SK-N-MC (cell line): ENCODE measurements around the gene RANBP3.

Source experiments
- DNase-seq: peaks from one replicate; pipeline ENCODE4 v3.0.0-alpha.2; 2011; ENCODE audit warnings: low read depth, low spot score
- H3K27ac ChIP-seq: fragments of 200-600 bp; sonication (generic); 2 replicates; pipeline ENCODE4 v1.5.1; 2016; ENCODE audit warnings: mixed run types
- H3K36me3 ChIP-seq: fragments of 200-600 bp; sonication (generic); 2 replicates; pipeline ENCODE4 v1.6.1; 2017; ENCODE audit warnings: antibody characterized with exemption, low read length, mixed read lengths; ENCODE audit not compliant: insufficient read depth
- H3K4me3 ChIP-seq: fragments of 200-600 bp; sonication (generic); 2 replicates; pipeline ENCODE4 v1.5.1; 2016
- H3K9ac ChIP-seq: fragments of 200-600 bp; sonication (generic); 2 replicates; pipeline ENCODE4 v1.8.0; 2017; ENCODE audit warnings: mixed run types, mixed read lengths; ENCODE audit not compliant: insufficient read length
- H3K9me3 ChIP-seq: fragments of 200-600 bp; sonication (generic); 2 replicates; pipeline ENCODE4 v1.6.1; 2017; ENCODE audit warnings: low read depth, mild to moderate bottlenecking, antibody characterized with exemption, low read length, moderate library complexity, mixed read lengths
- EZH2 ChIP-seq: fragments of 200-600 bp; sonication (generic); IDR thresholded peaks from one replicate; pipeline ENCODE4 v1.6.1; 2017; ENCODE audit warnings: antibody characterized with exemption
- FOXP2 ChIP-seq: optimal IDR thresholded peaks from 2 replicates; pipeline ENCODE3; 2011; ENCODE audit warnings: mild to moderate bottlenecking, moderate library complexity; ENCODE audit not compliant: insufficient read depth; ENCODE audit errors: extremely low read length, control extremely low read depth
- POLR2AphosphoS5 ChIP-seq: IDR thresholded peaks from 2 replicates; pipeline ENCODE4 v1.6.1; 2012; ENCODE audit warnings: mild to moderate bottlenecking, low read depth, low read length, borderline replicate concordance

The RANBP3 gene

GRCh38 chr19:5943045-5943444 is 34.9 kb downstream of the RANBP3 start:
- no peak overlapping the region for H3K4me3 ChIP-seq
- TF ChIP-seq FOXP2, result no peak
- TF ChIP-seq POLR2AphosphoS5, result no peak
- no peak for TF ChIP-seq EZH2
- no peaks in the 10 kb centered on the region for H3K9me3 ChIP-seq
- H3K27ac ChIP-seq, result no peak overlapping the region
- peaks cover 35% of the 10 kb centered on the region for H3K36me3 ChIP-seq
- no peak for DNase-seq
- no peak overlapping the region for H3K9ac ChIP-seq

DNA sequence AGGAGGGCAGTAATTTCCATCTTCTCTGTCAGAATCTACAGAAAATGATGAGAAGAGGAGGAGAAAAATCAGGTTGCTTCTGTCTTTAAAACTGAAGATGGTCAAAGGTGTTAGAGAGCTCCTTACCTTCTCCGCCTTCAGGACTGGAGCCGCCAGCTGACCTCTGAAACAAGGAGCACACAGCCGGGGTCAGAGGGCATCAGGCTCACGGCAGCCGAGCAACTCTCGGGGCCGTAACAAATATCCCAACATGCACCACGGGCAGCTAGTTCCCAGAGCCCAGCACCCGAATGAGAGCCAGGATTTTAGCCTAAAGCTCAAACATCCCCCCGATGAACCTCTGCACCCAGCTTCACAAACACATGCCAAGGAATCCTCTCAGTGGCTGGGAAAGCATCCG is 36.3 kb downstream of the RANBP3 start:
- DNase-seq, result no peak
- Histone ChIP-seq H3K9me3 (no peaks in the 10 kb centered on the region), H3K4me3 (no peak overlapping the region), H3K27ac (no peak overlapping the region), H3K9ac (no peak overlapping the region), H3K36me3 (peaks cover 45% of the 10 kb centered on the region)
- no peak for TF ChIP-seq POLR2AphosphoS5

DNA sequence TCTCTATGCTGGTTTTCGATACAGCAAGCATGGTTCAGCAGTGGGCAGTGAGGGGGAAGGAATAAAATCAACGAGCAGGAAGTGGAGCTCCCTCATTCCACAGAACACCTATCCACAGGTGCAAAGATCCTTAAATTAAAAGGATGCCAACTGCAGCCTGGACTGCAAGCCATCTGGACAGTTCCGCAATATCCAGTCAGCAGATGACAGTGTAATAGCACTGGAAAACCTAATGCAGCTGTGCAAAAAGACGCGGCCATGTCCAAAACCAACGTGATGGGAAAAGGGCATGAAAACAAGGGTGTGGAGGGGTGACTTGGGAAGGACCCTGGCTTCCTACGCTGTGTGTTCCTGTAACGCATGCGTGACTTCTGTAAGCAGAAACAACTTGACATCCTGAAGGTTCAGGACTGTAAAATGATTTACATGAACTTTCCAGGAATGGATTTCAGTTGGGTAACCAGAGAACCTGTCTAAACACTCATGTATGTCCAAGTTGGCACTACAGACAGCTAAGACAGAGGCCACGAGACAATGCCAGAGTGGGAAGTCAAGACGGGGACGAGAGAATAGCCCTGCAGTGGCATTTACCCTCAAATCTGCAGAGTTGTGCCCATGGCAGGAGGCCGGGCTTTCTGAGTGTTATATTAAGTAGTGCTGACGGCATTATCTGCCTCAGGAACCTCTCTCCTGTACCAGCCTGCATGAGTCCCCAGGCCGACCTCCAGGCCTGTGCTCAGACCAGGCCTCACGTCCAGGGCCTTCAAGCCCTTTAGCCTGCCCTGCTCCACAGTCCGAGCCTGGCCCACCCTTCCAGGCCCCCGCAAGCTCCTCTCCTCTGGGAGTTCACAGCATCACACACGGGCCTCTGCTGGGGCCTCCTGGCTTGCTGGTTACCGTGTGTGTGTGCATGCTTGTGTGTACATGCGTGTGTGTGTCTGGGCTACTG is 37.4 kb downstream of the RANBP3 start:
- H3K9me3 ChIP-seq, result no peaks in the 10 kb centered on the region
- H3K9ac ChIP-seq, result no peak overlapping the region
- TF ChIP-seq EZH2 (no peak), FOXP2 (no peak), POLR2AphosphoS5 (no peak)
- H3K36me3 ChIP-seq, result peaks cover 39% of the 10 kb centered on the region
- no peak for DNase-seq
- H3K4me3 ChIP-seq, result no peak overlapping the region
- H3K27ac ChIP-seq, result no peak overlapping the region

GRCh38 chr19:5937550-5937949 is 40.4 kb downstream of the RANBP3 start:
- no peak overlapping the region for H3K27ac ChIP-seq

DNA sequence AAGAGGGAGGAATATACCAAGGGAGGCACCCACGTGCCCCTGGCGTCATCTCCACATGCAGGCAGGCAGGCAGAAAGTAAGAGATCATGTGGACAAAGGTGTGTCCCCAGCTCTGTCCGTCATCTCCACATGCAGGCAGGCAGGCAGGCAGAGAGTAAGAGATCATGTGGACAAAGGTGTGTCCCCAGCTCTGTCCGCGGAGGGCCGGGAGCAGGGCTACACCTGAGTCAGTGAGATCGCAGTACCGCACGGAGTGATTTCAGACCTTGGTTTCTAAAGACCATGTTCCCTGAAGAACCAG is 41.7 kb downstream of the RANBP3 start:
- Histone ChIP-seq H3K9ac (no peak overlapping the region), H3K27ac (no peak overlapping the region), H3K4me3 (no peak overlapping the region), H3K36me3 (peaks cover 41% of the 10 kb centered on the region), H3K9me3 (no peaks in the 10 kb centered on the region)
- TF ChIP-seq POLR2AphosphoS5 (no peak), FOXP2 (no peak), EZH2 (no peak)
- DNase-seq, result no peak

More at GRCh38 chr19:5937550-5937949, 40.4 kb downstream of the RANBP3 start:
- H3K9ac ChIP-seq, result no peak overlapping the region
- H3K9me3 ChIP-seq, result no peaks in the 10 kb centered on the region
- no peak overlapping the region for H3K4me3 ChIP-seq
- TF ChIP-seq EZH2 (no peak), POLR2AphosphoS5 (no peak), FOXP2 (no peak)
- H3K36me3 ChIP-seq, result peaks cover 42% of the 10 kb centered on the region
- DNase-seq, result no peak

GRCh38 chr19:5935473-5936291 is 42.3 kb downstream of the RANBP3 start:
- Histone ChIP-seq H3K36me3 (peaks cover 41% of the 10 kb centered on the region), H3K9ac (no peak overlapping the region), H3K4me3 (peak overlapping the region; percentile 24), H3K9me3 (no peaks in the 10 kb centered on the region), H3K27ac (peak overlapping the region; percentile 48; the same call in 1 of the 2 replicates)
- no peak for DNase-seq
- TF ChIP-seq POLR2AphosphoS5 (no peak), EZH2 (no peak), FOXP2 (no peak)

- H3K4me3 ChIP-seq, result peak overlapping the region; percentile 24
- H3K36me3 ChIP-seq, result peaks cover 41% of the 10 kb centered on the region
Measured at GRCh38 chr19:5934774-5935472, 43.0 kb downstream of the RANBP3 start.

DNA sequence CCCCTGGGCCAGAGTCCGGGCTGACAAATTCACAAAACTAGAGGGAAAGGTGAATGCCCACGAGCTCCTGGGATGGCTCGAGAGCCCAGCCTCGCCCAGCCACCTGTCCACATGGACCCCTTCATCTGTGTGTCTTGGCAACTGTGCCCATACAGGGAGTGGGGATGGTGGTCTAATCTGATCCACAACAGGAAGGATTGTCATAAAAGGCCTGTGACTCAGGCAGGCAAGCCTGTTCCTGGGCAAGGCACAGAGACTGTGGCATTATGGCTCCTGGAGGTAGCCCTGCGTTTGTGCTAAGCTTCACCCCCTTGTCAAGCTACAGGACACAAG is 43.9 kb downstream of the RANBP3 start:
- Histone ChIP-seq H3K9ac (no peak overlapping the region), H3K9me3 (no peaks in the 10 kb centered on the region), H3K36me3 (peaks cover 46% of the 10 kb centered on the region), H3K4me3 (no peak overlapping the region), H3K27ac (no peak overlapping the region)
- no peak for DNase-seq
- TF ChIP-seq FOXP2 (no peak), POLR2AphosphoS5 (no peak), EZH2 (no peak)

More at GRCh38 chr19:5934774-5935472, 43.0 kb downstream of the RANBP3 start:
- Histone ChIP-seq H3K27ac (peak overlapping the region; percentile 48; the same call in 1 of the 2 replicates), H3K9ac (no peak overlapping the region), H3K9me3 (no peaks in the 10 kb centered on the region)
- no peak for DNase-seq
- TF ChIP-seq FOXP2 (no peak), EZH2 (no peak), POLR2AphosphoS5 (no peak)
